GM12878 (cell line): ENCODE measurements around the gene MEG3. TPM values are rescaled to one million over a fixed set of nuclear protein-coding genes. Genes with fewer than 3 reads are reported as not detected.

Experiments used
- ATAC-seq: fragments of 200-7000 bp; cut with Tn5 transposase; 3 replicates; pipeline ENCODE4 v1.9.1; 2020; ENCODE audit warnings: mild to moderate bottlenecking, moderate library complexity
- BruUV-seq: library from RNA; stranded (reverse); fragments of 400-500 nt; replicated peaks from 2 replicates; lab custom pipeline; 2021; lab: Mats Ljungman, UMichigan
- CTCF ChIA-PET: fragments of 300-600 bp; sonication (Branson Sonifier 250); formaldehyde crosslinking; extraction: SDS; loops from one replicate; lab custom pipeline; 2021; ENCODE audit warnings: inconsistent platforms; lab: Yijun Ruan, JAX
- POLR2A ChIA-PET: fragments of 350-600 bp; formaldehyde crosslinking; extraction: SDS; loops from one replicate; lab custom pipeline; 2021; ENCODE audit warnings: inconsistent platforms; lab: Charles Lee
- RAD21 ChIA-PET: fragments of 300-600 bp; sonication (Branson Sonifier 250); formaldehyde crosslinking; loops from one replicate; lab custom pipeline; 2023; ENCODE audit warnings: antibody characterized with exemption; ENCODE audit not compliant: unreplicated experiment; lab: Charles Lee
- SMC1A ChIA-PET: fragments of 300-600 bp; sonication (Branson Sonifier 250); formaldehyde crosslinking; loops from one replicate; lab custom pipeline; 2023; ENCODE audit not compliant: unreplicated experiment, uncharacterized antibody; lab: Charles Lee
- DNase-seq: peaks from one replicate; pipeline ENCODE4 v3.0.0-alpha.2; 2011; ENCODE audit warnings: low read depth, low spot score
- FAIRE-seq: peaks from 3 replicates; lab custom pipeline; 2011; peaks lifted over from hg19 to GRCh38; lab: Jason Lieb, UNC
- H2AFZ ChIP-seq: 2 replicates; pipeline ENCODE4 v1.6.0; 2011; ENCODE audit warnings: low read depth, low read length, control low read depth; ENCODE audit not compliant: control insufficient read depth
- H3K27ac ChIP-seq: 2 replicates; pipeline ENCODE4 v1.5.1; 2011; ENCODE audit warnings: control low read depth; ENCODE audit not compliant: control insufficient read depth, insufficient read depth
- H3K27me3 ChIP-seq, 2 experiments: replicated peaks in 1 of 2; 2 replicates each; pipeline versions ENCODE4 v1.6.0 to v1.6.1; 2011; ENCODE audit warnings: low read length in 1 of 2; ENCODE audit not compliant: control insufficient read depth in 2 of 2, insufficient read depth in 2 of 2
- H3K36me3 ChIP-seq, 2 experiments: 2 replicates each; pipeline ENCODE4 v1.5.1; 2011; ENCODE audit warnings: low read length in 1 of 2; ENCODE audit not compliant: control insufficient read depth in 2 of 2, insufficient read depth in 2 of 2
- H3K4me1 ChIP-seq: 2 replicates; pipeline ENCODE4 v1.6.1; 2011; ENCODE audit warnings: mild to moderate bottlenecking, low read length, moderate library complexity, mixed read lengths; ENCODE audit not compliant: control insufficient read depth, insufficient read depth
- H3K4me2 ChIP-seq: 2 replicates; pipeline ENCODE4 v1.6.0; 2011; ENCODE audit warnings: control low read depth; ENCODE audit not compliant: control insufficient read depth, insufficient read depth
- H3K4me3 ChIP-seq: fragments of 200-600 bp; sonication (generic); 2 replicates; pipeline ENCODE4 v1.5.1; 2016
- H3K79me2 ChIP-seq: 2 replicates; pipeline ENCODE4 v1.6.0; 2011; ENCODE audit warnings: low read length; ENCODE audit not compliant: control insufficient read depth, insufficient read depth
- H3K9ac ChIP-seq: 2 replicates; pipeline ENCODE4 v1.8.0; 2011; ENCODE audit warnings: low read length, control low read depth, mixed read lengths; ENCODE audit not compliant: control insufficient read depth, insufficient read depth
- H3K9me3 ChIP-seq: replicated peaks from 3 replicates; pipeline ENCODE4 v1.5.1; 2011; ENCODE audit warnings: mild to moderate bottlenecking, low read length; ENCODE audit not compliant: control insufficient read depth, insufficient read depth
- H4K20me1 ChIP-seq: 2 replicates; pipeline ENCODE4 v1.6.0; 2011; ENCODE audit not compliant: control insufficient read depth, insufficient read depth
- CHD2 ChIP-seq: IDR thresholded peaks from 2 replicates; pipeline ENCODE4 v1.6.1; 2011; ENCODE audit warnings: low read depth, low read length, improper control_type of control experiment, borderline replicate concordance
- E2F8 ChIP-seq: fragments of 450-650 bp; IDR thresholded peaks from 2 replicates; pipeline ENCODE4 v1.6.1; 2018; ENCODE audit warnings: mild to moderate bottlenecking, low read depth, moderate library complexity; ENCODE audit not compliant: partially characterized antibody
- ETV6 ChIP-seq, 2 experiments: fragments of 450-650 bp in 1 of 2; IDR thresholded peaks in 1 of 2; conservative IDR thresholded peaks in 1 of 2; 2 replicates each; pipeline ENCODE4 v1.6.1; 2014; ENCODE audit warnings: antibody characterized with exemption in 1 of 2, borderline replicate concordance in 1 of 2, low read depth in 1 of 2, mild to moderate bottlenecking in 1 of 2, moderate library complexity in 1 of 2
- GABPA ChIP-seq: IDR thresholded peaks from 2 replicates; pipeline ENCODE4 v1.6.1; 2014; ENCODE audit warnings: antibody characterized with exemption, low read depth, mild to moderate bottlenecking, inconsistent platforms
- IKZF2 ChIP-seq, 2 experiments: fragments of 450-650 bp; IDR thresholded peaks; 2 replicates each; pipeline ENCODE4 v1.6.1; 2017; ENCODE audit warnings: mild to moderate bottlenecking in 2 of 2, moderate library complexity in 2 of 2
- LARP7 ChIP-seq: fragments of 450-650 bp; IDR thresholded peaks from 2 replicates; pipeline ENCODE4 v1.6.1; 2017; ENCODE audit warnings: mild to moderate bottlenecking
- NR2C2 ChIP-seq: IDR thresholded peaks from 2 replicates; pipeline ENCODE4 v1.6.1; 2011; ENCODE audit warnings: borderline replicate concordance, low read depth; ENCODE audit not compliant: control insufficient read depth, insufficient read length
- NRF1 ChIP-seq: conservative IDR thresholded peaks from 2 replicates; pipeline ENCODE4 v1.6.1; 2011; ENCODE audit warnings: mild to moderate bottlenecking, low read depth, low read length, improper control_type of control experiment
- POLR2AphosphoS5 ChIP-seq: IDR thresholded peaks from 2 replicates; pipeline ENCODE4 v1.6.1; 2011; ENCODE audit warnings: mild to moderate bottlenecking, low read length, inconsistent platforms
- RBBP5 ChIP-seq: fragments of 200-600 bp; sonication (generic); conservative IDR thresholded peaks from 2 replicates; pipeline ENCODE4 v1.6.1; 2016
- SIX5 ChIP-seq: IDR thresholded peaks from 2 replicates; pipeline ENCODE4 v1.6.1; 2011; ENCODE audit warnings: mild to moderate bottlenecking, low read depth, low read length, moderate library complexity; ENCODE audit not compliant: severe bottlenecking
- SMAD1 ChIP-seq: fragments of 450-650 bp; IDR thresholded peaks from 2 replicates; pipeline ENCODE4 v1.6.1; 2018; ENCODE audit warnings: mild to moderate bottlenecking, low read depth; ENCODE audit not compliant: partially characterized antibody
- TCF7 ChIP-seq: IDR thresholded peaks from 2 replicates; pipeline ENCODE4 v1.6.1; 2014; ENCODE audit warnings: antibody characterized with exemption, borderline replicate concordance
- ZNF274 ChIP-seq: IDR thresholded peaks from one replicate; pipeline ENCODE4 v1.8.0; 2011; ENCODE audit not compliant: insufficient read length, insufficient read depth
- ZNF384 ChIP-seq: IDR thresholded peaks from 2 replicates; pipeline ENCODE4 v1.6.1; 2012; ENCODE audit warnings: low read depth, mild to moderate bottlenecking, low read length, improper control_type of control experiment, borderline replicate concordance
- ZNF592 ChIP-seq: fragments of 450-650 bp; IDR thresholded peaks from 2 replicates; pipeline ENCODE4 v1.6.1; 2017; ENCODE audit warnings: mild to moderate bottlenecking, moderate library complexity
- WGBS: methylation state at CpG from one replicate; pipeline ENCODE4 v1.1.6; 2016; ENCODE audit warnings: low lambda C conversion rate; ENCODE audit not compliant: insufficient replicate concordance, insufficient coverage; ENCODE audit errors: missing lambda C conversion rate; 5-methylcytosine and 5-hydroxymethylcytosine counted together
- in situ Hi-C: fragments of 300-500 bp; cut with MboI; formaldehyde crosslinking; loops from 9 replicates; pipeline ENCODE4 v1.14.3; 2018; ENCODE audit warnings: mixed read lengths
- intact Hi-C: fragments of 100-400 bp; cut with micrococcal nuclease; formaldehyde crosslinking; loops from one replicate; pipeline ENCODE4 v1.14.2; 2022; ENCODE audit not compliant: unreplicated experiment
- polyA plus RNA-seq, 11 experiments: library from polyadenylated mRNA; depleted of rRNA in 4 of 11; unstranded in 6 of 11; stranded (reverse) in 5 of 11; fragments of >200 nt; fragmentation: Nextera tagmentation in 4 of 11; fragmentation: Illumina TruSeq in 1 of 11; extraction: Ambion mirVana in 4 of 11; extraction: Trizol in 1 of 11; gene quantifications; 1 replicate in 1 of 11; 2 replicates in 10 of 11; pipeline versions ENCODE4 v1.2.1 to v1.2.3, GENCODE V29; 2011 to 2016; ENCODE audit warnings: inconsistent platforms in 2 of 11, missing spikeins in 2 of 11, low read depth in 1 of 11
- total RNA-seq, 4 experiments: library from RNA; depleted of rRNA in 3 of 4; stranded (reverse); fragments of >200 nt in 3 of 4; fragmentation: Illumina TruSeq in 1 of 4; extraction: Trizol in 1 of 4; gene quantifications; 2 replicates each; pipeline versions ENCODE4 v1.2.1 to v1.2.3, GENCODE V29; 2013 to 2021

MEG3 gene
- total and polyA plus RNA-seq, 10 of the 15 experiments (the other 5 are each of a cell fraction or from before 2014, with no cell fraction given) = 0.03 to 2.9 (median 0.95) TPM; not detected in 7

GRCh38 chr14:100890061-100890850 is 64.3 kb downstream of the MEG3 start (continued):
- TF ChIP-seq ZNF592 (no peak), TCF7 (no peak), LARP7 (no peak), ZNF274 (no peak)

GRCh38 chr14:100891051-100891450 is 65.1 kb downstream of the MEG3 start:
- in situ Hi-C loops = no loop called here
- H3K9me3 ChIP-seq = no peaks in the 10 kb centered on the region
- DNase-seq = no peak
- no peak for TF ChIP-seq ZNF384
- TF ChIP-seq POLR2AphosphoS5 = no peak
- no peak for TF ChIP-seq CHD2
- TF ChIP-seq GABPA = no peak
- TF ChIP-seq IKZF2 (IDR thresholded peaks at IDR 0.05) = no peak
- TF ChIP-seq ETV6 (conservative IDR thresholded peaks at IDR 0.05 in 1 of 2, IDR thresholded peaks at IDR 0.05 in 1 of 2; ENCODE audit: borderline replicate concordance in 1 of 2, low read depth in 1 of 2) = no peak
- no peak for TF ChIP-seq RBBP5
- no peak for TF ChIP-seq NR2C2
- TF ChIP-seq SIX5 = no peak
- TF ChIP-seq NRF1 = no peak
- no peak for TF ChIP-seq SMAD1
- no peak for TF ChIP-seq E2F8

More at GRCh38 chr14:100891051-100891450, 65.1 kb downstream of the MEG3 start:
- H3K79me2 ChIP-seq = no peaks in the 10 kb centered on the region
- no peaks in the 10 kb centered on the region for H3K36me3 ChIP-seq
- no peak overlapping the region for H2AFZ ChIP-seq
- H3K4me3 ChIP-seq = no peak overlapping the region
- SMC1A ChIA-PET = no interaction called here
- 18% methylated on average over 9 of the region's 10 CpGs for WGBS
- no peak overlapping the region for H3K27ac ChIP-seq
- H3K27me3 ChIP-seq = no peaks in the 10 kb centered on the region
- no TSS peak for BruUV-seq
- POLR2A ChIA-PET = no interaction called here
- no peaks in the 10 kb centered on the region for H4K20me1 ChIP-seq
- H3K4me2 ChIP-seq = no peak overlapping the region
- intact Hi-C loops = no loop called here
- no peaks in the 10 kb centered on the region for H3K4me1 ChIP-seq
- H3K9ac ChIP-seq = no peak overlapping the region
- RAD21 ChIA-PET = no interaction called here
- CTCF ChIA-PET = no interaction called here
- FAIRE-seq (no peak), ATAC-seq (no peak)
